ENCODE data around the gene UGT8.

DNA sequence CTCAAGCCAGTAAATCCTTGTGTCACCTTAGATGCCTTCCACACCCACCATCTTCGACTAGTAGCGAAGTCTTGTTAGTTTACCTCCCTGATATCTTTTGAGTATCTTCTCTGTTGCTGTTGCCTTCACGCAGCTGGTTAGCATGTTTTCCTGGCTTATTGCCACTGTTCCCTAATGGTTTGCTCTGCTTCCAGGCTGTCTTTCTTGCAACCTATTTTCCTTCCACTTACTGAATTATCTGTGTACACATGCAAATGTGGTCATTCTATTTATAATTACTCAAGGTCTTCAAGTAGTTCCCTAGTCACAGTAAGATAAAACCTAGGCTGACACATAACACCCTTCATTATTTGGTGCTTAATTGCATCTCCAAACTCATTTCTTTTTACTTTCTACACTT is 89.5 kb downstream of the UGT8 start:
- TF ChIP-seq, protein P1, sequence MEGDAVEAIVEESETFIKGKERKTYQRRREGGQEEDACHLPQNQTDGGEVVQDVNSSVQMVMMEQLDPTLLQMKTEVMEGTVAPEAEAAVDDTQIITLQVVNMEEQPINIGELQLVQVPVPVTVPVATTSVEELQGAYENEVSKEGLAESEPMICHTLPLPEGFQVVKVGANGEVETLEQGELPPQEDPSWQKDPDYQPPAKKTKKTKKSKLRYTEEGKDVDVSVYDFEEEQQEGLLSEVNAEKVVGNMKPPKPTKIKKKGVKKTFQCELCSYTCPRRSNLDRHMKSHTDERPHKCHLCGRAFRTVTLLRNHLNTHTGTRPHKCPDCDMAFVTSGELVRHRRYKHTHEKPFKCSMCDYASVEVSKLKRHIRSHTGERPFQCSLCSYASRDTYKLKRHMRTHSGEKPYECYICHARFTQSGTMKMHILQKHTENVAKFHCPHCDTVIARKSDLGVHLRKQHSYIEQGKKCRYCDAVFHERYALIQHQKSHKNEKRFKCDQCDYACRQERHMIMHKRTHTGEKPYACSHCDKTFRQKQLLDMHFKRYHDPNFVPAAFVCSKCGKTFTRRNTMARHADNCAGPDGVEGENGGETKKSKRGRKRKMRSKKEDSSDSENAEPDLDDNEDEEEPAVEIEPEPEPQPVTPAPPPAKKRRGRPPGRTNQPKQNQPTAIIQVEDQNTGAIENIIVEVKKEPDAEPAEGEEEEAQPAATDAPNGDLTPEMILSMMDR (conservative IDR thresholded peaks at IDR 0.05; ENCODE audit: low read depth, low read length) = no peak
- TF ChIP-seq EZH2phosphoT487 (IDR thresholded peaks at IDR 0.05; ENCODE audit: borderline replicate concordance, low read length) = no peak
